Suprapubic skin (tissue), 3 donors: Measurements from ENCODE around the gene GNAS-AS1.

Source experiments
- POLR2A ChIP-seq, 2 donors: fragments of 450-650 bp; IDR thresholded peaks; one replicate each; pipeline ENCODE4 v1.6.1; 2017; ENCODE audit warnings: antibody characterized with exemption in 2 of 2, mild to moderate bottlenecking in 2 of 2, moderate library complexity in 2 of 2
- TF ChIP-seq, protein P1 (sequence below), 2 donors: fragments of 200-600 bp in 1 of 2; fragments of 450-650 bp in 1 of 2; sonication (generic) in 1 of 2; IDR thresholded peaks; one replicate each; pipeline ENCODE4 v1.5.1; 2016 to 2019; ENCODE audit warnings: antibody characterized with exemption in 2 of 2, mild to moderate bottlenecking in 1 of 2, moderate library complexity in 1 of 2

DNA sequence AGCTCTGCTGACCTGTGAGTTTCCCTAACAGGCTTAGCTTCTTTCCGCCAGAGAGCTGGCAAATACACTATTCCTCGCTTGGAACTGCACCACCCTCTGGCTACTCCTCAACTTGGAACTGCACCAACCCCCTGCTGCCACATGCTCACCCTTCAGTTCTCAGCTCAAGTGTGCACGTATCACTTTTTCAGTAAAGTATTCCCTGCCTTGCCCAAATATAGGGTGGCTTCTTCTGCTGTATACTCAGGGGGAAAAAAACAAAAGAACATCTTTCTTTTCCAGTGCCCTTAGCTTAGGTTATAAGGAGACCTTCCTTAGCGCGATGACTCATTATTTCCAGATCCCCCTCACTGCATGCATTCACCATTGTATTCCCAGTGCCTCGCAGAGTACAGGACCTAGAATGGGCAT is 21.2 kb downstream of the GNAS-AS1 start:
- TF ChIP-seq, protein P1, sequence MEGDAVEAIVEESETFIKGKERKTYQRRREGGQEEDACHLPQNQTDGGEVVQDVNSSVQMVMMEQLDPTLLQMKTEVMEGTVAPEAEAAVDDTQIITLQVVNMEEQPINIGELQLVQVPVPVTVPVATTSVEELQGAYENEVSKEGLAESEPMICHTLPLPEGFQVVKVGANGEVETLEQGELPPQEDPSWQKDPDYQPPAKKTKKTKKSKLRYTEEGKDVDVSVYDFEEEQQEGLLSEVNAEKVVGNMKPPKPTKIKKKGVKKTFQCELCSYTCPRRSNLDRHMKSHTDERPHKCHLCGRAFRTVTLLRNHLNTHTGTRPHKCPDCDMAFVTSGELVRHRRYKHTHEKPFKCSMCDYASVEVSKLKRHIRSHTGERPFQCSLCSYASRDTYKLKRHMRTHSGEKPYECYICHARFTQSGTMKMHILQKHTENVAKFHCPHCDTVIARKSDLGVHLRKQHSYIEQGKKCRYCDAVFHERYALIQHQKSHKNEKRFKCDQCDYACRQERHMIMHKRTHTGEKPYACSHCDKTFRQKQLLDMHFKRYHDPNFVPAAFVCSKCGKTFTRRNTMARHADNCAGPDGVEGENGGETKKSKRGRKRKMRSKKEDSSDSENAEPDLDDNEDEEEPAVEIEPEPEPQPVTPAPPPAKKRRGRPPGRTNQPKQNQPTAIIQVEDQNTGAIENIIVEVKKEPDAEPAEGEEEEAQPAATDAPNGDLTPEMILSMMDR (IDR thresholded peaks at IDR 0.05) = no peak
- no peak for TF ChIP-seq POLR2A (IDR thresholded peaks at IDR 0.05)
